ENCODE results near the gene ZBTB7A. TPM values are rescaled to one million over a fixed set of nuclear protein-coding genes. Genes with fewer than 3 reads are reported as not detected.

Gene ZBTB7A
- polyA plus RNA-seq, 1 donor: 7.9 TPM

DNA sequence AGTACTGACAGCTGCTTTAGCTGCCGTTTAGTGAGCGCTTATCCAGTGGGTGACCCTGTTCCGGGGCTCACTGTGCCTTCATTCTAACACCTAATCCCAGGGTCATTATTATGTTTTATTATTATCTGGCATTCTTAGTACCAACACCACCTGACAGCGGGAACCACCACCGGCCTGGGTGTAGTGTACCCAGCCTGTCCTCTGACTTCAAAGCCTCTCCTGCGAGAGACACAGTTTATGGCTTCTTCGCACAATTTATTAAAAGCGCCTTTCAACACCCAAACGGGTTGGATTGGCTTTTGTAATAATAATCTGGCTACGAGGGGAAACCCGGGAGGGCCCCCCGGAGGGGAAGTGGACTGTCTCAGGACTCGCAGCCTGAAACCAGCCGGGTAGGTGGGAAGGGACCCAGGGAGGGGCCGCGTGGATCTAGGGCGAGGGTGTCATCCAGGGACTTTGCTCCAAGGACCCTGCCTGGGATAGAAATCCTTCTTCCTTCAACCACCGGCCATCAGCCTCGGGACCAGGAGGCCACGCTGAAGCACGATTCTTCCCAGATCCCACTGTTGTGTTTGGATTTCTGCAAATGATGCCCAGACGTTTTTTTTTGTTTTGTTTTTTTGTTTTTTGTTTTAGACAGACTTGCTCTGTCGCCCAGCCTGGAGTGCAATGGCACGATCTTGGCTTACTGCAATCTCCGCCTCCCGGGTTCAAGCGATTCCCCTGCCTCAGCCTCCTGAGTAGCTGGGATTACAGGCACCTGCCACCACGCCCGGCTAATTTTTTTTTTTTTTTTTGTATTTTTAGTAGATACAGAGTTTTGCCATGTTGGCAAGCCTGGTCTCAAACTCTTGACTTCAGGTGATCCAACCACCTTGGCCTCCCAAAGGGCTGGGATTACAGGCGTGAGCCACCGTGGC lies 1.6 kb upstream of the ZBTB7A start:
- no peak for DNase-seq

DNA sequence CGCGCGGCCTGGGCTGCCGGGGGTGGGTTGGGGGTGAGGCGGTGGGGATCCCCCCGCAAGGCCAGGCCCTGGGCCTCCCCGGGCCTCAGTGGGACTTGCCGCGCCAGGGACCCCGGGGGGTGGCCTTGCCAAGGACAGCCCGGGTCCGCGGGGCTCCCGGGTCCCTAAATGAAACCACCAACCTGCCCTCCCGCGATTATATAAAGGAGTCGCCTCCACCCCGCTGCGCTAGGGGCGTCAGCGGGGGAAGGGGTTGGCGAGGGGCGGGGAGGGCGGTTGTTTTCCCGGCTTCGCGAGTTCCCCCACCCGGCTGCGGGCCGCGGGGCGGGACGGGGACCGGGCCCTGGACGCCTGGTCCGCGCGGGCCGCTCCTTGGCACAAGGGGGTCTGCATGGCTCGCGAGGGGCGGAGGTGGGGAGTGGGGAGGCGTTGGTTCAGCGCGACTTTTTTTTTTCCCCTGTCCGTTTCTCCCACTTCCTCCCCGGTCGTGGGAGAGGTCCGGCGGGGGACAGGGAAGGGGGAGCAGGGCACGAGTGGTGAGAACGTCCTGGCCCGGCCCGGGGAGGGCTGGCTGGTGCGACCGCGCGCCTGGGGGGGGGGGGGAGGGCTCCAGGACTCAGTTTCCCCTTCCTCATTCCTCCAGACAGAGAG lies 822 bp upstream of the ZBTB7A start:
- DNase-seq: no peak

DNA sequence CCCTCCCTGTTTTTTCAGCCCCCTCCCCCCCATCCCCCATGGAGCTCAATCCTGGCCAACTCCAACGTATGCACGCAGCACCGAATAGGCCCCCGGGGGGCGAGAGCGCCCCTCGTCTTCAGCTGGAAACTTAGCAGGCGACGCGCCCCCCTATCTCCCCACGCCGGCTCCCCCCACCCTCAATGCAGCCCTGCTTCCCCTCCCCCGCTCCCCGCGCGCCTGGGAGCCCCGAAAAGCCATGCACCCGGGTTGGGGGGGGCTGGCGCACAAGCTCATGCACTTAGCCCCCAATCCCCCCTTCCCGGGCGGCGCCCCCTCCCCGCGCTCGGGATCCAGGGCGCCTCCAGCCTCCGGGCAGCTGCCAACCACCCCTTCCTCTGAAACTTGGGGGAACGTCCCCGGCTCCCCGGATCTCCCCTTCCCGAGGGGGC lies 508 bp downstream of the ZBTB7A start:
- no peak for DNase-seq

DNA sequence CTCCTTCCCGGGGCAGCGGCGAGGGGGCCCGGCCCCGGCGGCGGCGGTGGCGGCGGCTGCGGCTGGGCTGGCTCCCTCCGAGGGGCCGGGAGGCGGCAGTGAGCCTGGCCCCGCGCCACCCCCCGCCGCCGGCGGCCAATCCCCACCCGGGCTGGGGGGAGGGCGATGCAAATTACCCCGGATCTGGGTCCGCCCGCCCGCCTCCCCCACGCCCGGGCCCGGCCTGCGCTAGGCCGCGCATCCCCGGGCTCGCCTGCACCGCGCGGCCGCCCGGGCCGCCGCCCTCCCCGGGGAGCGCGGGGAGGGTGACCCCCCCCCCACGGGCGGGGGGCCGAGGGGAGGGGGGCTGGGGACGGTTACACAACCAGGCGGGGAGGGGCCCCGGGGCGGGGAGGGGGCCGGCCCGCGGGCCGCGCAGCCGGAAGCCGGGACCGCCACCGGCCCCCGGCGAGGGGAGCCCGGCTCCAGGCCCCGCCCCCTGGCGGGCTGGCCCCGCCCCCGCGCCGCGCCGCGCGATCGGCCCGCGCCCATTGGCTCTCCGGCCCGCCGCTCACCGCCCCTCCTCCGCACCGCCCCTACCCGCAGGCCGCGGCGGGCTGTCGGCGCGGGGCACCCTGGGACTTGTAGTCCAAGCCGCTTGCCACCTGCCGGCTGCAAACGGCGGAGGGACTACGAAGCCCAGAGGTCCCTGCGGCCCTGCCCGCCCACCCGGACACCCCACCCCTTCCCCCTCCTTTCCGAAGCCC lies 1.1 kb downstream of the ZBTB7A start:
- peak; percentile 91 for DNase-seq

DNA sequence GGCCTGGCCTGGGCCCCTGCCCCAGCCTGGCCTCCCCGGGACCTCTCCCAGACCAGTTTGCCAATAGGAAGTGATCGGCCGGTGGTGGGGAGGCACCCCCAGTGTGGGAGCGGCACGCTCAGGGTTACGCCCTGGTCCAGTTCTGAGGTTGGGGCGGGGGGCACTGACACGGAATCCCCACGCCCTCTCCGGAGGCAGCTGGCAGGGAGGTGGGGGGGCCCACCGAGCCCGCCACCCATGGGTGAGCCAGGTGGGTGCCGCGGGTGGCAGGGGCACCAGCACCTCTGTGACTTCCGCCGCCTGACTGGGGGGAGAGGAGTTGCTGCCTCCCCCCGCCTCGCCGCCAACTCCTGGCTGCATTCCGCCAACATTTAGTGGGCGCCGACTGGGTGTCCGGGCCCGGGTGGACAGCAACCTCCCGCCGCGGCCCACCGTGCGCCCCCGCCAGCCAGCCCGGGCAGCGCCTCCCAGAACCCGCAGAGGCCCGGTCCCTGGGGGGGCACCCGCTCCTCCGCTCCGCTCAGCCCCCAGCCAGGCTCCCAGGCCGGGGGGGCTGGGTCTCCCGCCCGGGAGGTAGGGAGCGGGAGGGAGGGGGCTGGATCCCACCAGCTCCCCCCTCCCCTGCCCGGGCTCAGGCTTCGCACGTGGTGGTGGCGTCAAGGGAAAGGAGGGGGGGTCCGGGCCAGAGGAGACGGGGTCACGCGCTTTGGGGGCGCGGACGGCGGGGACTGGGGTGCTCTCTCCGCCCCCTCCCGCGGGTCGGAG lies 2.0 kb downstream of the ZBTB7A start:
- DNase-seq: no peak

DNA sequence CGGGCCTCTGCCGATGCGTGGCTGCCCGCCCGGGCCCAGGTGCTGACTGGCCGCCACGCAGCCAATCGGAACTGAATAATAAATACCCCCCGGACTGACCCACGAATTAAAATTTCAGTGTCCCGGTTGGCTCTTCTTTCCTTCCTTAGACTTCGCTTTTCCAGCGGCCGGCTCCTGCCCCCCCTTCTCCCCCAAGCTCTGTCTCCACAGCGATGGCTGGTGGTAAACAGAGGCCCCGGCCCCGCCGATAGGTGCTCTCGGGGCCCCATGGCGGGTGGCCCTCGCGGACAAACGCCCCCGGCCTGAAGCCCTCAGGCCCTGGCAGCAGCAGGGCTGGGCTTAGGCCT lies 2.6 kb downstream of the ZBTB7A start:
- no peak for DNase-seq

DNA sequence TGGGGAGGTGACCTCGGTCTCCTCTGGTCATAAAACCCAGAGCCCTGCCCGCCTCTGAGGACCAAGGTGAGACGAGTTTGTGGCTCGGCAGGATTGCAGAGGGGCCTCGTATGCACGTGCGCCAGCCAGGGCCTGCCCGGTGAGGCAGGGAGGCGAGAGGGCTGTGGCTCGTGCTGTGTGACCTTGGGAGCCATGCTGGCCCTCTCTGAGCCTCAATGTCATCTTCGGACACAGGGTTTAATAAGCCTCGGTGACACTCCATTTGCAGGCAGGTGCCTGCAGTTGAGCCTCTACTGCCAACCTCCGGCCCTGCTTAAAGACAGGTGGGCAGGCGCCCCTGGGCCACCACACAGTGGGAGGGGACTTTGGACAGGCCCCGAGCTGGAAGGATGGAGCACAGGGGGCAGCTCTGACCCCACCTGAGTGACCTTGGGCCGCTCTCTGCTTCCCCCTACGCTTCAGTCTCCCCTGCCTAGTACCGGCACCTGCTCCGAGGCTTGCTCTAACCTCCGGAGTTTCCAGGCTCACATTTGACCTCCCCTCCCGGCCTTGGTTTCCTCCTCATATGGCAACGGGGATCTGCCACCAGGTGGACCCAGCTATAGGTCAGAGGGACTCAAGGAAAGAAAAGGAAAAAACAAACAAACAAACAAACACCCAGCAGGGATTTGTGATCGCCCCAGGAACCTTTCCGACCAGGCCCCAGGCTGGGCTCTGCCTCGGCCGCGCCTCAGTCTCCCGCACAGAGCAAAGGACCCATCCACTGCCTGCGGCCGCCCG lies 3.1 kb downstream of the ZBTB7A start:
- DNase-seq: no peak

DNA sequence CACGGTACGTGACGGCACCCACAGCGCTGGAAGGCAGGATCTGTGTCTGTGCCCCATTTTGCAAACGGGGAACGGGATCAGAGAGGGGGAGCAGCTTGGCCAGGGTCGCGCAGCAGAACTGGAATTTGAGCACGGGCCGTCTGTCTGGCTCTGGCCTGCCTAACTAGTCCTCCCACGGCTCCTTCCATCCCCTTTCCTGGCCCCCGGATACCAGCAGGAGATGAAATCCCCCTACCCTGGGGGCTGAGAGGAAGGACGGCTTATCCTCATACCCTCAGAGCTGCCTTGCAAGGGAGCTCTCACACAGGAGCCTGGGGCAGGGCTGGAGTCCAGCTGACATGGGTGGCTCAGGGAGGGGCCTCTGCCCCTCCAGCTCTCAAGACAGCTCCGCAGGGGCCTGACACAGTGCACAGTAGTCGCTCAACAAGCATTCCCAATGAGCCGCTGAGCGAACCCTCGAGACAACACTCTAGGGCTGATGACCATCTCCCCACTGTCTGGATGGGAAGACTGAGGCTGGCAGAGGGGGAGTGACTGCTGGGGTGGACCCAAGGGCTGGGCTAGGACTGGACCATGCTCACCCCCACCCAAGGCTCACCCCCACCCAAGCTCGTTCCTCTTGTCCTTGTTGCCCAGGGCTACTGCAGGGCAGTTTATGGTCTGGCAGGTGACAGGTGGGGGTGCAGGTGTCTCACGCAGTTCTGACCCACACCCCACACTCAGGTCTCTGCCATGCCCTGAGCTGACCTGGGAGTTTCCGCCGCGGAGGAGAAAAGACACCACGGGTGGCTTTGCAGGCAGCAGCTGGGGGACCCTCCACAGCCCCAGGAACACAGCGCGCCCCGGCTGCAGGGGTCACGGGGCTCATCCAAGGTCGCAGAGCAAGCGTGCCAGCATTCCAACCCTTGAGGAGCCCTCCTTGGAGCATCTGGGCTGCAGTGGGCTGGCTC lies 4.0 kb downstream of the ZBTB7A start:
- no peak for DNase-seq

DNA sequence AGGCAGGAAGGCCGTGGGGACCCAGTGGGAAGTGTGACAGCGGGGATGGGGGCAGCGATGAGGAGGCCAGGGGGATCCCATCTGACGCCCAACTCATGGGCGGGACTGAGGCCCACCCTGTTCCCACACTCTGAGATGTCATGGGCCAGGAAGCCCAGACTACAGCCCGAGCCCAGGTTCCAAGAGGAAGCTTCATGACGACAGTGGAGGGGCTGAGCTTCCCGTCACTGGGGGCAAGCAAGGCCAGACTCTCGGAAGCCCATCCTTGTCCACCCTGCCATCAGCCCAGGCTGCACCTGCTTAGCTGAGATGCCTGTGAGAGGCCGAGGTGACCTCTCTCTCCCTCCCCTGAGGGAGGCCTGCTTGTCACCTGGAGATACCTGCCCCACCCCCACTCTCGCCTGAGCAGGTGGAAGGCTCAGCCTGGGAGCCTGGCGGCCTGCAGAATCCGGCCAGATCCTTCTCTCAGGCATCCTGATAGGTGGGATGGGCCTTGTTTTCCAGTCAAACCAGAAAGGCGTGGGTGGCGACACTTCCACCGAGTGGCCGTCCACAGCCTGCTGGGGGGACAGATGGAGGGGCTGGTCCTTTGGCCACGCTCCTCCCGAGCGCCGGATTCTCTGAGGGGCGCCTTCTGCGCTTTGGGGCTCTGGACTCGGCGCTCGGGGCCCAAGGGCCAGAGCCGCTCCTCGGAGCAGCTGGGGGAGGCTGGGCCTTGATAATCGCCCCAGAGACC lies 4.8 kb downstream of the ZBTB7A start:
- no peak for DNase-seq

DNA sequence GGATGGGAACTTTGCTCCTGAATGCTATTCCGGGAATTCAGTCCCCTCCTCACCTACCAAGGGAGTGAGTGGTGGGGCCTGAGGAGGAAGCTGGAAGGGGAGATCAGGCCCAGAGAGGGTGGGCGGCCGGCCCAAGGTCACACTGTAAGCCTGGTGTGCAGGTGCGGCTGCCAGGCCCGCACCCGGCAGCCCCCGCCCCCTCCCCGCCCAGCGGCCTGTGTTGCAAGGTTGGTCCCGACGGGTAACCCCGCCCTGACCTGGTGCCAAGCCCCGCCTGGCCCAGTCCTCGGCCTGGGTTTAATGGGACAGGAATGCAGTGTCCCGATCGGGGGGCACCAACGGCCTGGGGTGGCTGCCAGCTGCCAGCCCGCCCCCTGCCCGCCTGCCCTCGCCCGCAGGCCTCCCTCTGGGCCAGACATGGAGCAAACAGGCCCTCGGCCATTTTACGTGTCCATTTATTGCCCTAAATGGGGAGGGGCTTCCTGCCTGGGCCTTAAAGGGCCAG lies 5.5 kb downstream of the ZBTB7A start:
- DNase-seq: no peak

DNA sequence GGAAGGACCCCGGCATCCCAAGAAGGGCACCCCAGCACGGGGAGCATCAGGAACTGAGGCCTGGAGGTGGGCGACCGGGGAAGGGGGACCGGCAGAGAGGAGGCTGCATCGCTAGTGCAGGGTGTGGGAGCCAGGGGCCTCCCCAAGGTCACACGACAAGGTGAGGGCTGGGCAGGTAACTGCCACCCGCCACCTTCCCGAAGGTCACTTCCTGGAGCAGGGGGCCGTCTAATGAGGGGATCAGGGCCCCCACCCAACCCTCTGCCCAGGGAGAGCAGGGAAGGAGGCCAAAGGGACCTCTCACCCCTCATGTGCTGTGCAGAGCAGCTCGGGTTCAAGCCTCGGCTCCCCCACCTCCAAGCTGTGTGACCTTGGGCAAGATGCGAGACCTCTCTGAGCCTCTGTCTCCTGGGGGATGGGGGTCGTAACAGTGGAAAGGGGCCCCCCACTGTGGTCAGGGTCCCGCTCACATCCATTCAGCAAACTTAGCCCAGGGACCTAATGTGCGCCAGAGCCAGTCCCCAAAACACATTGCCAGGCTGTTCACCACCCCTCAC lies 6.0 kb downstream of the ZBTB7A start:
- no peak for DNase-seq

DNA sequence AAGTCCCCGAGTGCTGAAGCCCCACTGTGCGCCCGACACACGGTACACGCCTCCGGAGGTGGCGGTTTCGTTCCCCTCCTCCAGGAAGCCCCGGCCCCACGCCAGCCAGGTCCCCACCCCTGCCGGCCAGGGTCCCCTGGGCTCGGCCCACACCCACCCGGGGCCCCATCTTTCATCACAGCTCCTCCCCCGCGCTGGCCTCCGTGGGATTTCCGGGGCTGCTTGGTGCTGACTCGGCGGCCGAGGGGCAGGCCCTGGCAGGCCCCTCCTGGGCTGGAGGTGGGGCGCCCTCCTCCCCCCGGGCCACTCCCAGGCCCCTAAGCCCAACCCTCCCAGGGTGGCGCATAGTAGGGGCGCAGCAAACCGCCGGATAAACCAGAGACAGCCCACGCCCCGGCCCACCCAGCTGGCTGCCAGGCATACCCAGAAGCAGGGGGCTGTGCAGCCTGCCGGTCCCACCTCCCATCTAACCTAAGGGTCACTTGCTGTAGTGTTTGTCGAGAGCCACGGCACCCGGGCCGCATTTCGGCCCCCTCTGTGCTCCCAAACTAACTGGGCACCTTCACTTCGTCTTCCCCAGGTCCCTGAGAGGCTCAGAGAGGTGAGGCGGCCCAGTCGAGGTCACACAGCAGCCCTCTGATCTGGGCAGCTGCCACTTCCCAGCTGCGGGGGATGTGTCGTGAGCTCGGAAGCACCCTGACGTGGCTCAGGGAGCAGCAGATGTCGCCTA lies 6.6 kb downstream of the ZBTB7A start:
- no peak for DNase-seq

DNA sequence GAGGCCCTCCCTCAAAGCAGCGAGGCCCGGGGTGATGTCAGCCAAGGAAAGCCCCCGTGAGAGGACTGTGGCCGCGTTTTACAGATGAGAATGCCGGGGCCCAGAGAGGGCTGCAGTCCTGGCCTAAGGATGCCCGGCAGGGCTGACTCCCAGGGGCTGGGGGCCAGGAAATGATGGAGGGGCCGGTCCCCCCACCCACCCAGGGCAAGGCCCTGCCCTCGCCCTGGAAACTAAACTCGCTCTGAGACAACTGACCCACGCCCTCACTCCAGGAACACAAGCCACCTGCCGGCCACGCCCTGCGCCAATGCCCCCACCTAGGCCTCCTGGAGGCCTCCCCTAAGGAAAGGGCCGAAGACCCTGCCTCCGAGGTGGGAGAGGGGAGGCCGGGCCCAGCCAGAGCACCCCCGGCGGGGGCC lies 7.2 kb downstream of the ZBTB7A start:
- DNase-seq: no peak

DNA sequence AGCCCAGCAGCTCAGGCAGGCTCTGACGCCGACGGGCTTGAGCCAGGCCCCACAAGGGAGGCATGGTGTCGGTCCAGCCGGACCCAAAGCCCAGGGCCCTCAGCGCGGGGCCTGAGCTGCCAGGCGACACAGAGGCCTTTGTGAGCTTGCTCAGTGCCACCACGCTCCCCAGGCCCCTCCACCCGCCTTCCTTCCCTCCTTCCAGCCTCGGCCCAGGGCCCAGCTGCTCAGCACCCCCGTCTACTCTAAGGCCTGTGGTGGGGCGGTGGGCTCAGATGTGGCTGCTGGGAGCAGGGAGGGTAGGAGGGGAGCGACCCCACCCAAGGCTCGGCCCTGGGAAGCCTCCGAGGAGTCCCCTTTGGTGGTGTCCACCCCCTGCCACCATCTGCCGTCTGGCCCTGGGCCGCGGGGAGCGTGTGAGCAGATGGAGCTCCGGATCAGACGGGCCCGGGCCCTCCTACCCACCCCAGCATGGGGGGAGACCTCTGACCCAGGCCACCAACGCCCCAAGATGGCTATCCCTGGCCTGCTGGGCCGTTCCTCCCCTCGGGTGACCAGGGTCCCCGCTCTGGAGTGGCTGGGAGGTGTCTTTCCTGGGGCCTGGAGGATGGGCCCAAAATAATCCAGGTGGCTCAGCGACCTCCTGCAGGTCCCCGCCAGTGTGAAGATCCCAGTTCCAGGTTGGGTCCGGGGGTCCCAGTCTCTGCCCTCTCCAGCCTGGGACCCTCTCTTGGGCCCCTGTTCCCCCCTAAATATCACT lies 7.8 kb downstream of the ZBTB7A start:
- DNase-seq: no peak

DNA sequence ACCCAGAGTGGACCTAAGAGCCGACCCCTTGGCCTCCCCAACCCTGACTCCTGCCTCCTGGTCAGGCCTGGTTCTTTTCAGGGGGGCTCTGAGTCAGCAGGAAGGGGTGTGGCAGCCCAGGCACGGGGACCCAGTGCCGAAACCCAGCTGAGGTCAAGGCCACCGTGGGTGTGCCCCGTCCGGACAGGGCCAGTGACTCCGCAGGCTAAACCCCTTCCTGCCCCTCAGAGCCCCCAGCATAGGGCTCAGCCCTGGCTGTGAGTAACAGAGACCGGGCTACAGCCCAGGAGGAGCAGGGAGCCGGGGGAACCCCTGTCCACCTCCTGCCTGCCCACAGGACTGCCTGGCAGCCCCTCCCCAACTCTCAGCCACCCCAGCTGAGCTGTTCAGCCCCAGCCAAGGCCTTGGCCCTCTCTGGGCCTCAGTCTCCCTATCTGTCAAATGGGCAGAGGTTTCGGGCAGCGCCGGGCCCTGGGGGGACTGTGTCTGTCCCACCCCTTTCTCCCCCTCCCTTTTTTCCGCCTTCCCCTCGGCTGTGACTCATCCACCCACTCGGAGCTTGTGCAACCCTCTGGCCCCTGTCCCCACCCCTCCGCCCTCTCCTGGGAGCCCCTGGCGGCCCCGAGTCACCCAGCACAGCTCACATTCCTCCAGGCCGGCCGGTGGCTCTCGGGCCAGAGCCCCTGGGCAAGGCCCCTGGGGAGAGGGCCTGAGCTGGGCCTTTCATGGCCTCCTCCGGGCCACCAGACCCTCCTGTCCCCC lies 8.6 kb downstream of the ZBTB7A start:
- DNase-seq: no peak

DNA sequence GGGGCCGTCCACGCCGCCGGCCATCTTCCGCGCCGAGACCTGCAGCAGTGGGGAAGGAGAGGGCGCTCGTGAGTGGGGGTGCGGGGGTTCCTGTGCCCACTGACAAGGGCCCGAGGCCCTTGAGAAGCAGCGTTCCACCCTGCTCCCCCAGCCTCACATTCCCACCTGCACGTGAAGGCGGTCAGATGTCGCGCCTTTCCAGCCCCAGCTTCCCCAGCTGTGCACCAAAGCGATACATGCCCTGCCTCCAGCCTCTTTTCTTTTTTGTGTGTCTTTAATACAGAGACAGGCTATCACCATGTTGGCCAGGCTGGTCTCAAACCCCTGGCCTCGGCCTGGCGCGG lies 11.5 kb downstream of the ZBTB7A start:
- DNase-seq: no peak

Data from left kidney (tissue), 2 donors.